ENCODE measurements around the gene PPEF1.

DNA sequence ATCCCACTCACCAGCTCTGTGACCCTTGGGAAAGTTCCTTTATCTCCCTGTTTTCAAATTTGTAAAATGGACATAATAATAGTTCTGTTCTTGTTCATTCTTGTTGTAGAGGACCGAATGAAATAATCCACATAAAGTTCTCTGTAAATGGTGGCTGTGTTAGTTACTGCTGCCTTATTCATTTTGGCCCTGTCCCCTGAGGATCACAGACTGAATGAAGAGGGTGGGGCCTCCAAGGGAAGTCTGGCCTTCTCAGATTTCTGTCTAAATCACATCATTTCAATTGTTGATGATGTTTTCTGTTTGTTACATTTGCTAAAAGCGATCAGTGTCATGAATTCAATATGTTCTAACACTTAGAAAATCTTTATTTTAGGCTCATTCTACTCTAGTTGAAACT, 117.9 kb downstream of the PPEF1 start:
- no peak for TF ChIP-seq SP2 (IDR thresholded peaks at IDR 0.05; ENCODE audit: low read length)
- no peak for TF ChIP-seq POLR2AphosphoS5 (IDR thresholded peaks at IDR 0.05; ENCODE audit: low read depth, low read length)
- no peak for TF ChIP-seq SIX5 (IDR thresholded peaks at IDR 0.05; ENCODE audit: low read depth, low read length)
- TF ChIP-seq POLR2A (IDR thresholded peaks at IDR 0.05; ENCODE audit: control extremely low read depth in 1 of 2, low read depth in 2 of 2, low read length in 2 of 2): no peak
- no peak for TF ChIP-seq RAD21 (IDR thresholded peaks at IDR 0.05 in 1 of 2, conservative IDR thresholded peaks at IDR 0.05 in 1 of 2; ENCODE audit: low read depth in 2 of 2, low read length in 2 of 2)
- TF ChIP-seq CHD1 (IDR thresholded peaks at IDR 0.05; ENCODE audit: low read depth, low read length): no peak
- TF ChIP-seq CTCF (IDR thresholded peaks at IDR 0.05; ENCODE audit: control extremely low read depth in 1 of 3, insufficient read depth in 1 of 3, low read depth in 1 of 3, low read length in 3 of 3): no peak
- TF ChIP-seq JUND (IDR thresholded peaks at IDR 0.05; ENCODE audit: low read length): no peak
- no peak for TF ChIP-seq ZNF274 (IDR thresholded peaks at IDR 0.05; ENCODE audit: borderline replicate concordance, extremely low read depth, low read length)
- no peak for TF ChIP-seq EZH2 (IDR thresholded peaks at IDR 0.05; ENCODE audit: low read depth, low read length, severe bottlenecking)
- no peak for TF ChIP-seq PHF8 (conservative IDR thresholded peaks at IDR 0.05; ENCODE audit: low read depth, low read length)
- TF ChIP-seq CBX5 (IDR thresholded peaks at IDR 0.05; ENCODE audit: low read depth, low read length): no peak

Measured in H1 (cell line).